A673 (cell line): ENCODE results near the gene NTNG1. TPM values are rescaled to one million over a fixed set of nuclear protein-coding genes. Genes with fewer than 3 reads are reported as not detected.

Experiments
- BruUV-seq: library from RNA; stranded (reverse); fragments of 400-500 nt; replicated peaks from 2 replicates; lab custom pipeline; 2021; lab: Mats Ljungman, UMichigan
- CTCF ChIA-PET: fragments of 300-600 bp; sonication (Branson Sonifier 250); formaldehyde crosslinking; loops from one replicate; lab custom pipeline; 2022; ENCODE audit warnings: antibody characterized with exemption; lab: Charles Lee
- POLR2A ChIA-PET: fragments of 300-600 bp; sonication (Branson Sonifier 250); formaldehyde crosslinking; loops from one replicate; lab custom pipeline; 2022; ENCODE audit warnings: antibody characterized with exemption; ENCODE audit not compliant: low non-redundant PET; lab: Charles Lee
- DNase-seq: peaks from one replicate; pipeline ENCODE4 v3.0.0-alpha.2; 2015; ENCODE audit warnings: low spot score
- H3K27ac ChIP-seq: fragments of 200-600 bp; sonication (generic); 2 replicates; pipeline ENCODE4 v1.5.1; 2016; ENCODE audit warnings: mixed run types, low read depth, mild to moderate bottlenecking, mixed read lengths, antibody characterized with exemption, low read length; ENCODE audit not compliant: poor library complexity, severe bottlenecking
- H3K27me3 ChIP-seq: fragments of 200-600 bp; sonication (generic); replicated peaks from 2 replicates; pipeline ENCODE4 v1.6.1; 2017; ENCODE audit warnings: mixed run types, low read depth, mild to moderate bottlenecking, mixed read lengths, antibody characterized with exemption, low read length; ENCODE audit not compliant: insufficient read depth, poor library complexity
- H3K36me3 ChIP-seq: fragments of 200-600 bp; sonication (generic); 2 replicates; pipeline ENCODE4 v1.6.1; 2016; ENCODE audit warnings: mixed run types, mild to moderate bottlenecking, mixed read lengths, antibody characterized with exemption, low read length; ENCODE audit not compliant: insufficient read depth, poor library complexity, severe bottlenecking
- H3K4me1 ChIP-seq: fragments of 200-600 bp; sonication (generic); 2 replicates; pipeline ENCODE4 v1.6.1; 2017; ENCODE audit warnings: mixed run types, mild to moderate bottlenecking, mixed read lengths, antibody characterized with exemption, low read length; ENCODE audit not compliant: insufficient read depth, poor library complexity, severe bottlenecking
- H3K4me3 ChIP-seq: fragments of 200-600 bp; sonication (generic); 2 replicates; pipeline ENCODE4 v1.5.1; 2016; ENCODE audit warnings: low read depth, mixed run types, mild to moderate bottlenecking, mixed read lengths, low read length; ENCODE audit not compliant: poor library complexity, severe bottlenecking
- H3K9me3 ChIP-seq: fragments of 200-600 bp; sonication (generic); 2 replicates; pipeline ENCODE4 v1.6.1; 2016; ENCODE audit warnings: mixed run types, low read depth, mild to moderate bottlenecking, mixed read lengths, antibody characterized with exemption, low read length; ENCODE audit not compliant: poor library complexity, severe bottlenecking
- CTCF ChIP-seq: fragments of 300-800, 200-600 bp; sonication (generic); conservative IDR thresholded peaks from 2 replicates; pipeline ENCODE4 v1.5.1; 2017; ENCODE audit warnings: low read depth, mild to moderate bottlenecking, antibody characterized with exemption, low read length, moderate library complexity, mixed read lengths
- EZH2 ChIP-seq: fragments of 200-600 bp; sonication (generic); IDR thresholded peaks from 2 replicates; pipeline ENCODE4 v1.6.1; 2017; ENCODE audit warnings: borderline replicate concordance, low read depth, mild to moderate bottlenecking, mixed read lengths, antibody characterized with exemption, low read length; ENCODE audit not compliant: poor library complexity, severe bottlenecking
- intact Hi-C: fragments of 100-400 bp; cut with micrococcal nuclease; formaldehyde crosslinking; loops from one replicate; pipeline ENCODE4 v1.10.0; 2022; ENCODE audit not compliant: unreplicated experiment
- total RNA-seq: library from RNA; stranded (reverse); gene quantifications from 2 replicates; pipeline ENCODE4 v1.2.3, GENCODE V29; 2021

NTNG1 gene
- total RNA-seq, 1 experiment from 2014 or later: 91.5 TPM

- no peaks in the 10 kb centered on the region for H3K27me3 ChIP-seq
- ChIA-PET POLR2A (no interaction called here), CTCF (interaction anchor here (0.7 to 2.0 kb wide), 2 partner anchors 252 to 1205 kb away, joined by 3 to 10 read pairs; no protein-coding TSS in a partner anchor)
- peak overlapping the region; percentile 39 for H3K27ac ChIP-seq
- peaks cover 71% of the 10 kb centered on the region for H3K4me1 ChIP-seq
- no peak overlapping the region for H3K4me3 ChIP-seq
- TF ChIP-seq CTCF: peak; percentile 72
- TF ChIP-seq EZH2: no peak
- intact Hi-C loops: no loop called here
- no peaks in the 10 kb centered on the region for H3K9me3 ChIP-seq
- peak; percentile 90 for DNase-seq
- BruUV-seq: no TSS peak
- no peaks in the 10 kb centered on the region for H3K36me3 ChIP-seq
Observed at GRCh38 chr1:107277022-107277421, 136.2 kb downstream of the NTNG1 start.

- POLR2A ChIA-PET: no interaction called here
Observed at GRCh38 chr1:107286125-107286524, 145.3 kb downstream of the NTNG1 start.

DNA sequence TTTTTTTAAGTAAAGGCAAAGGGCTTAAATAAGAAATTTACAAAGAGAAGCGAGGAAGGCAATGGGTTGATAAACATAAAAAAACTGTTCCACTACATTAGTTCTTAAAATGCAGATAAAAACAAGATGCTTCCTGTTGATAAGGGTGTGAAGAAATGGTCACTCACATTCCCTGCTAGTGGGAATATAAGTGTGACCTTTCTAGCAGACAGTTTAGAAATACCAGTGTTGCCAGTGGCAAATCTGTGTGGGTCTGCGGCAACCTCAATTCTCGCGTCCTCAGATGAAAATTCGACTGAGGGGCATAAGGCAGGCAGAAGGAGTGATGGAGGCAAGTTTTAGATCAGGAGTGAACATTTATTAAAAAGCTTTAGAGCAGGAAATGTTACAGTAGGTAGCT, 151.1 kb downstream of the NTNG1 start:
- TF ChIP-seq EZH2 (no peak), CTCF (no peak)
- Histone ChIP-seq H3K27me3 (no peaks in the 10 kb centered on the region), H3K36me3 (no peaks in the 10 kb centered on the region), H3K4me1 (peaks cover 10% of the 10 kb centered on the region), H3K4me3 (no peak overlapping the region), H3K9me3 (no peaks in the 10 kb centered on the region), H3K27ac (no peak overlapping the region)
- CTCF ChIA-PET: no interaction called here
- BruUV-seq: no TSS peak
- DNase-seq: no peak
- intact Hi-C loops: no loop called here
- POLR2A ChIA-PET: no interaction called here

More at GRCh38 chr1:107286125-107286524, 145.3 kb downstream of the NTNG1 start:
- intact Hi-C loops: no loop called here
- Histone ChIP-seq H3K27ac (no peak overlapping the region), H3K27me3 (no peaks in the 10 kb centered on the region), H3K4me3 (no peak overlapping the region), H3K4me1 (peaks cover 19% of the 10 kb centered on the region), H3K9me3 (no peaks in the 10 kb centered on the region), H3K36me3 (no peaks in the 10 kb centered on the region)
- DNase-seq: no peak
- TF ChIP-seq EZH2 (no peak), CTCF (no peak)
- CTCF ChIA-PET: no interaction called here
- no TSS peak for BruUV-seq
